HL-60 (cell line): Measurements from ENCODE around the gene NUDT16.

Experiments used
- CTCF ChIP-seq: IDR thresholded peaks from one replicate; pipeline ENCODE4 v1.5.1; 2011; ENCODE audit warnings: low read length, control low read depth, inconsistent platforms; ENCODE audit not compliant: insufficient read depth
- GABPA ChIP-seq: IDR thresholded peaks from 2 replicates; pipeline ENCODE4 v1.6.1; 2012; ENCODE audit warnings: low read depth
- POLR2AphosphoS5 ChIP-seq: IDR thresholded peaks from 2 replicates; pipeline ENCODE4 v1.6.1; 2012; ENCODE audit warnings: low read depth
- REST ChIP-seq: IDR thresholded peaks from 2 replicates; pipeline ENCODE4 v1.6.1; 2012; ENCODE audit warnings: low read depth; ENCODE audit not compliant: insufficient replicate concordance
- SPI1 ChIP-seq: IDR thresholded peaks from 2 replicates; pipeline ENCODE4 v1.6.1; 2012; ENCODE audit warnings: low read depth, mild to moderate bottlenecking, borderline replicate concordance

- no peak for TF ChIP-seq CTCF
- no peak for TF ChIP-seq REST
- TF ChIP-seq GABPA, result no peak
- no peak for TF ChIP-seq SPI1
- no peak for TF ChIP-seq POLR2AphosphoS5
Observed at GRCh38 chr3:131405411-131405810, 23.8 kb downstream of the NUDT16 start.
